ENCODE results near the gene PRB2.
"Not testable (repeated sequence)": the region's sequence is repeated elsewhere in the genome, so short reads cannot be mapped to it uniquely, and the experiment has no call there.

Gene PRB2

GRCh38 chr12:11395467-11395866, at the start of gene PRB2:
TSS of gene PRB2 (minus strand) at chr12:11395567. CDS start at chr12:11395529, 38 bp downstream.
- not testable (repeated sequence) for DNase-seq

DNA sequence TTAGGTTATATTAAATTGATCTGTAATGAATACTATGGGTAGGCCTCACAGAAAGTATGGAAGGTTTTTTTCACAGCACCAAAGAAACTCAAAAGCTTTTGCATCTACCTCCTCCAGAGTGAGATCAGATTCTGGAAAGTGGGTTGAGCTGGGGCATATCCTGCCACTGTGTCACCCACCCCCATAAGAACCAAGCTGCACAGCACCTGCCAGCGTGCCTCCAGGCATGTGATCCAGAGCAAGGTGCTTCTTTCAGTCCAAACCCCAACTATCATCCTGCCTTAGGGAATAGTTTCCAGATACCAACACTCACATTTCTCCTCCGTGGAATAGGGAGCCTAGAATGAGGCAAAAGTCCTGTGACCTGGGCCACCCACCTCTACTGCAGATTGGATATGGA, 42.6 kb upstream of the PRB2 start:
- no peak for DNase-seq

DNA sequence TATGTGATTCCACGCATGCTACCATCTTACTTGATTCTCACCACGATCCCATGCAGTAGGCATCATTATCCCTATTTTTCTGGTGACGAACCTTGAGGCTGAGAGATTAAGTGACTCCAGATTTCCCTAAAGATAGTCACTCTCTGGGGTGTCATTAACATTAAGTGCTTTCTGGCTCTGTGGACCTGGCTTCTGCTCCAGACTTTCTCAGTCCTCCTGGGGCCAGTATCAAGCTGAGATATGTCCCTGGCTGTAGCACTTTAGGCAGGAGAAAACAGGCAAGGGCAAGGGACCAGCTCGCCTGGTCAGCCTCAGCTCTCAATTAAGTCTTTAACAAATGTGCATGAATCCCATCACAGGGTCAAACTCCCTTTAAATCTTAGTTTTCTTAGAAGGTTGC, 38.3 kb upstream of the PRB2 start:
- no peak for DNase-seq

DNA sequence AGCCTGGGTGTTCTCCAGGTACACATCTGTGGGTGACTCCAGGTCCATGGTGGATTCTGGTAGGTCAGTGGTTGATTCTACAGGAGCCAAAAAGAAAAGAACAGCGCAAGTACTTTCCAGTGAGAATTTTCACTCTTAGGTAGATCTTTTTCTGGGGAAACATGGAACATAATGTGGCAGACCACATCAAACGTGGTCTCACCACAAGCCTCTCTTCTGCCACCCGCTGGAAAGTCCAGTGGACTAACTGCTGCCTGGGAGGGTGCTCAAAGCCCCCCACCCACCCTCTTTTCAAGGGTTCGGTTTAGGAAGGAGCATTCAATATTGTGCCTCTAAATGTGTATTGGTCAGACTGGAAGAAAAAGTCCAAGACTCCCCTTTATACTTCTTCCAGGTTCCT, 36.1 kb upstream of the PRB2 start:
- no peak for DNase-seq

DNA sequence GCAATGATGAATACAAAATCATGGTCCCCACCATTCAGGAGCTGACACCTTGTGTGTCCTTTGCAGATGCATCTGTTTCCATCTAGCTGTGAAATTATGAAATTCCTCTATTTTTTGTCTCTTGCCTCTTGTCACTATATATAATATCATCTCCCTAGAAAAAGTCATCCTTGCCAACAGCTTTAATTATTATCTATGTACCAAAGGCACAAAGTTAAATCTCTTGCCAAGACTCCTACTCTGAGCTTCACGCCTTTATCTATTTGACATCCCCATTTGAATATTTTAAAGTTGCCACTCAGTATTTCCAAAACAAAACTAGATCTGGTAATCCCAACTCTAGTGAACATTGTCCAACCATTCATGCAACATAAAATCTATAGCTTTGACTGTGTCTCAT, 32.0 kb upstream of the PRB2 start:
- DNase-seq = no peak

- no peak for DNase-seq
Observed at GRCh38 chr12:11412731-11413130, 17.4 kb upstream of the PRB2 start.

DNA sequence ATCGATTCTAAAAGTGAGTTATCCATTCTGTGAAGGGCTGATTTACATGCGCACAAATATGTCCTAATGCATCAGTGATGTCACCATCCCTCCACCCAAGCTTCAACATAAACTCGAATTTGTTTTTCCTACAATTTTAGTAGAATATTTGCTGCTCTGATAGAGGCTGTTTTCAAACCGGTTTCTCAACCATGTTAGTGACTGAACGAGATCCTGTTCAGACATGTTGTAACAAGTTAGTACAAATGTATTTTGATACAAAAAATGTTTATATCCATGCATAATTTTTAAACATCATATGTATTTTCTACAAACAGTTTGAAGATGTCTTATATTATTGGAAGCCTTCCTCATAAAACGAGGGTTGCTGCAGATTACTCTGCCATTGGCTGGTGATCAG, 12.7 kb upstream of the PRB2 start:
- no peak for DNase-seq

DNA sequence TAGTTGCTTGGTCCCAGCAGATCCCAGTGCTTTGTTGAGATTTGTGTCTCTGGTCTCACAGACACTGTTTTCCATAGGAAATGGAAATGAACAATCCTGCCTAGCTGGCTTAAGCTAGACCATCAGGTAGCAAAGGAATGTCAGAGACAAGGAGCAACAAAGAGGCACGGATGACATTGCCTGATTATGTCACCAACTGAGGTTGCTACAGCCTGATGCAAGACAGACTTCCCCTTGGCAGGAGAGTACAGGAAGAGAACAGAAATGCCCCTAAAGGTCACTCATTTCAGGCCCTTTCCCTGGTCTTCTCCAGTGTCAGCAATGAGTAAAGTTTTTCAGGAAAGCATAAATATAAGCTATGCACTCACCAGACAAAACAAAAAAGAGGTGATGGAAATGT, 2.0 kb upstream of the PRB2 start:
- no peak for DNase-seq

DNA sequence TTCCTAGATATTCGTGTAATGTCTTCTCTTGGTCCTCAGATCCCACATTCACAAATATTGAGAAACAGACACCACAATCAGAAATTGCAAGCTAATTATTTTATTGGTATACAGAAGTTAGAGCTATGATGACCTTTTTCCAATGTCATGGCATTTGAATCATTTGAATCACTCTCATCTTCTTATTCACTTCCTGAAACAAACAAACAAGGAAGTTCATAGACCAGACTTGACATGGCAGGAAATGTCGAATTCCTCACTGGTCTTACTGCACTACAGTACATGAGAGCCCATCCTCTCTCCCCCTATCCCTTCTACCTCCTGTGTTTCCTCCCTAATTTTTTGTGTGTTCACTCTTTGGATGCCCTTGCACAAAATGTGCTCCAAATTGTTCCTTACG, 3.9 kb downstream of the PRB2 start:
- DNase-seq = not testable (repeated sequence)

DNA sequence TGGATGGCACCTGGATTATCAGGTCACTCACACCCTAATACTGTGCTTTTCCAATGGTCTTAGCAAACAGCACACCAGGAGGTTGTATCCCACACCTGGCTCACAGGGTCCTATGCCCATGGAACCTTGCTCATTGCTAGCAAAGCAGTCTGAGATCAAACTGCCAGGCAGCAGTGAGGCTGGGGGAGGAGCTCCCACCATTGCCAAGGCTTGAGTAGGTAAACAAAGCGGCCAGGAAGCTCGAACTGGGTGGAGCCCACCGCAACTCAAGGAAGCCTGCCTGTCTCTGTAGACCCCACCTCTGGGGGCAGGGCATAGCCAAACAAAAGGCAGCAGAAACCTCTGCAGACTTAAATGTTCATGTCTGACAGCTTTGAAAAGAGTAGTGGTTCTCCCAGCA, 17.9 kb downstream of the PRB2 start:
- DNase-seq = not testable (repeated sequence)

DNA sequence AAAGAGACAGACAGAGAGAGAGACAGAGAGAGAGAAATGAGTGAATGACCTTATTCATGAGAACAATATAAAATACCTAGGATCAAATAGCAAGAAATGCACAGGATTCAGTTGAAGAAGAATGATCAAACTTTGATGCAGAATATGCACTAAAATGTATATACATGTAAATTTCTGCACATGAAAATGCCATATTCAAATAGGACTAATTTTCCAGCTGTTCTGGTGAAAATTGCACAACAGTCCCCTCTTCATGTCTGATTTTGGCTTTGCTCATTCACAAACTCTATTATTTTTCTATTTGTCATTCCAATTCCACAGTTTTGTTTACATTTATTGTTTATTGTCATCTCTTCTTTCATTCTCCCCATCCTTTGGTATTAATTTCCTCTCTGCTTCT, 34.2 kb downstream of the PRB2 start:
- DNase-seq = no peak

- DNase-seq = not testable (repeated sequence)
Observed at GRCh38 chr12:11360205-11360883, 35.0 kb downstream of the PRB2 start.

- DNase-seq = not testable (repeated sequence)
Observed at GRCh38 chr12:11351736-11352135, 43.6 kb downstream of the PRB2 start.

DNA sequence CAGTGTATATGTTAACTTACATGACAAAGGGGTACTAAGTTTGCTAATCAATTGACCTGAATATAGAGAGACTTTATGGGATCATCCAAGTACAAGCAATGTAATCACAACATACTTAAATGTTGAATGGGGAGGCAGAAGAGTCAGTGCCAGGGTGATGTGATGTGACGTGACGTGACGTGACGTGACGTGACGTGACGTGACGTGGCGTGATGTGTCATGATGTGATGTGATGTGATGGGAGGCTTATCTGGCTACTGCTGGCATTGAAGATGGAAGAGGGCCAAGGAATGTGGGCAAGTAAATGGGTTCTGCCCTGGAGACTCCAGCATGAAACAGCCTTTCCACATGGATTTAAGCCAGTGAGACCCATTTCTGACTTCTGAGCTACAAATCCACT, 46.9 kb downstream of the PRB2 start:
- no peak for DNase-seq

- no peak for DNase-seq
Observed at GRCh38 chr12:11347810-11348209, 47.6 kb downstream of the PRB2 start.

DNA sequence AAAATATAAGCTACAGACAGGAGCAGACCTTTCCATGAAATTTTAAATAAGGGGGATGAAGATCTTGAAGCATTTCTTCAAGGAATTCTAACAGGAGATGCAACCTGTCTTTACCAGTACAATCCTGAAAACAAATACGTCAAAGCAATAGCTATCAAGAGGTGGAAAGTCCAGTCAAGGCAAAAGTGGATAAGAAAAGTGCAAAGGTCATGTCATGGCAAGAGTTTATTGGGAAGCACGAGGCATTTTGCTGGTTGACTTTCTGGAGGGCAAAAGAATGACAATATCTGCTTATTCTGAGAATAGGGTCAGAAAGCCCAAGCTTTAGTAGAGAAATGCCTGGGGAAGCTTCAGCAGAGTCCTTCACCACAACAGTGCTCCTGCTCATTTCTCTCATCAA, 50.9 kb downstream of the PRB2 start:
- DNase-seq = no peak

All from bone marrow (tissue), 2 donors.